Keratinocyte (primary cell): ENCODE results near the gene DIPK1B. TPM values are rescaled to one million over a fixed set of nuclear protein-coding genes. Genes with fewer than 3 reads are reported as not detected.

Experiments used
- DNase-seq: peaks from one replicate; pipeline ENCODE4 v3.0.0-alpha.2; 2011; ENCODE audit warnings: low read depth, missing footprints, low spot score
- FAIRE-seq: peaks from 2 replicates; lab custom pipeline; 2011; peaks lifted over from hg19 to GRCh38; lab: Jason Lieb, UNC
- H2AFZ ChIP-seq: 2 replicates; pipeline ENCODE4 v1.6.0; 2012; ENCODE audit warnings: low read length, control low read depth, inconsistent platforms; ENCODE audit not compliant: control insufficient read depth
- H3K27ac ChIP-seq: 2 replicates; pipeline ENCODE4 v1.5.1; 2011; ENCODE audit warnings: low read length; ENCODE audit not compliant: control insufficient read depth, insufficient read depth
- H3K27me3 ChIP-seq: 3 replicates; pipeline ENCODE4 v1.6.0; 2011; ENCODE audit warnings: low read length; ENCODE audit not compliant: control insufficient read depth, insufficient read depth; ENCODE audit errors: extremely low read depth
- H3K36me3 ChIP-seq, 2 experiments: 2 replicates in 1 of 2; 3 replicates in 1 of 2; pipeline ENCODE4 v1.5.1; 2011; ENCODE audit warnings: low read length in 2 of 2, mild to moderate bottlenecking in 1 of 2; ENCODE audit not compliant: control insufficient read depth in 2 of 2, insufficient read depth in 2 of 2; ENCODE audit errors: extremely low read depth in 1 of 2
- H3K4me1 ChIP-seq: 3 replicates; pipeline ENCODE4 v1.5.1; 2011; ENCODE audit warnings: low read length; ENCODE audit not compliant: control insufficient read depth, insufficient read depth; ENCODE audit errors: extremely low read depth
- H3K4me2 ChIP-seq: 3 replicates; pipeline ENCODE4 v1.6.0; 2011; ENCODE audit warnings: low read depth, low read length; ENCODE audit not compliant: control insufficient read depth, insufficient read depth; ENCODE audit errors: extremely low read depth
- H3K4me3 ChIP-seq, 3 experiments: fragments of 200-600 bp in 1 of 3; sonication (generic) in 1 of 3; 2 replicates in 2 of 3; 3 replicates in 1 of 3; pipeline ENCODE4 v1.5.1; 2011 to 2016; ENCODE audit warnings: low read length in 3 of 3, mild to moderate bottlenecking in 3 of 3, control low read depth in 2 of 3, inconsistent platforms in 1 of 3, low read depth in 1 of 3, mixed read lengths in 1 of 3, mixed run types in 1 of 3, moderate library complexity in 1 of 3; ENCODE audit not compliant: control insufficient read depth in 2 of 3, insufficient read depth in 2 of 3; ENCODE audit errors: extremely low read depth in 1 of 3
- H3K79me2 ChIP-seq: 2 replicates; pipeline ENCODE4 v1.6.0; 2012; ENCODE audit warnings: low read length; ENCODE audit not compliant: control insufficient read depth, insufficient read depth
- H3K9ac ChIP-seq: 3 replicates; pipeline ENCODE4 v1.6.0; 2011; ENCODE audit warnings: low read length; ENCODE audit not compliant: control insufficient read depth, insufficient read depth; ENCODE audit errors: extremely low read depth
- H3K9me1 ChIP-seq: 3 replicates; pipeline ENCODE4 v1.6.0; 2011; ENCODE audit warnings: low read length; ENCODE audit not compliant: control insufficient read depth, insufficient read depth; ENCODE audit errors: extremely low read depth
- H3K9me3 ChIP-seq: 2 replicates; pipeline ENCODE4 v1.5.1; 2012; ENCODE audit warnings: low read depth, low read length; ENCODE audit not compliant: control insufficient read depth
- H4K20me1 ChIP-seq: 3 replicates; pipeline ENCODE4 v1.6.0; 2011; ENCODE audit warnings: low read length; ENCODE audit not compliant: control insufficient read depth, insufficient read depth; ENCODE audit errors: extremely low read depth
- CTCF ChIP-seq, 3 experiments: IDR thresholded peaks in 1 of 3; conservative IDR thresholded peaks in 1 of 3; optimal IDR thresholded peaks in 1 of 3; 2 replicates in 2 of 3; 3 replicates in 1 of 3; pipeline versions ENCODE3 to v1.5.1; 2011; ENCODE audit warnings: low read length in 3 of 3, mild to moderate bottlenecking in 3 of 3, moderate library complexity in 2 of 3, control low read depth in 1 of 3, inconsistent platforms in 1 of 3; ENCODE audit not compliant: insufficient read depth in 2 of 3; ENCODE audit errors: extremely low read depth in 1 of 3
- EZH2 ChIP-seq: IDR thresholded peaks from one replicate; pipeline ENCODE4 v1.6.1; 2012; ENCODE audit warnings: inconsistent platforms, mild to moderate bottlenecking, low read length, moderate library complexity
- dilution Hi-C: fragments of 300-500 bp; cut with MboI; formaldehyde crosslinking; loops from one replicate; pipeline ENCODE4 v1.7.0; 2020; ENCODE audit warnings: low sequenced_read_pairs; ENCODE audit not compliant: extremely low pct_ligation_motif_present
- polyA plus RNA-seq, 5 experiments: library from polyadenylated mRNA; depleted of rRNA in 3 of 5; stranded (reverse) in 3 of 5; stranded (forward) in 1 of 5; unstranded in 1 of 5; fragments of >200 nt; gene quantifications; 1 replicate in 1 of 5; 2 replicates in 3 of 5; 3 replicates in 1 of 5; pipeline versions ENCODE4 v1.2.1 to v1.2.3, GENCODE V29; 2011 to 2012; ENCODE audit warnings: missing spikeins in 2 of 5, low read depth in 1 of 5, low replicate concordance in 1 of 5

Gene DIPK1B
- polyA plus RNA-seq, 1 donor (not counting 4 experiments of a cell fraction or from before 2014, with no cell fraction given), result not detected

- DNase-seq, result no peak
- no peaks in the 10 kb centered on the region for H3K36me3 ChIP-seq
- no peak for FAIRE-seq
- peaks cover 5% of the 10 kb centered on the region for H3K9me3 ChIP-seq
- H3K27ac ChIP-seq, result no peak overlapping the region
- H4K20me1 ChIP-seq, result no peaks in the 10 kb centered on the region
- TF ChIP-seq EZH2, result no peak
- no peak for TF ChIP-seq CTCF (optimal IDR thresholded peaks at IDR 0.05 in 1 of 3, IDR thresholded peaks at IDR 0.05 in 1 of 3, conservative IDR thresholded peaks at IDR 0.05 in 1 of 3; ENCODE audit: extremely low read depth in 1 of 3, insufficient read depth in 2 of 3, low read length in 3 of 3)
- H3K27me3 ChIP-seq, result peaks cover 19% of the 10 kb centered on the region
- H3K9me1 ChIP-seq, result no peaks in the 10 kb centered on the region
- dilution Hi-C loops, result no loop called here
- H3K4me2 ChIP-seq, result no peak overlapping the region
- H3K9ac ChIP-seq, result no peak overlapping the region
- H3K4me3 ChIP-seq, result no peak overlapping the region
- H3K4me1 ChIP-seq, result no peaks in the 10 kb centered on the region
- H2AFZ ChIP-seq, result no peak overlapping the region
- H3K79me2 ChIP-seq, result no peaks in the 10 kb centered on the region
Observed at GRCh38 chr9:136759001-136759400, 46.6 kb downstream of the DIPK1B start.

GRCh38 chr9:136759436-136760325 lies 47.3 kb downstream of the DIPK1B start:
- Histone ChIP-seq H3K36me3 (no peaks in the 10 kb centered on the region), H3K4me2 (no peak overlapping the region), H3K4me3 (no peak overlapping the region), H3K9me1 (no peaks in the 10 kb centered on the region), H3K79me2 (no peaks in the 10 kb centered on the region), H3K9me3 (peaks cover 5% of the 10 kb centered on the region), H3K27ac (no peak overlapping the region), H2AFZ (no peak overlapping the region), H3K27me3 (peaks cover 22% of the 10 kb centered on the region), H4K20me1 (no peaks in the 10 kb centered on the region), H3K4me1 (no peaks in the 10 kb centered on the region), H3K9ac (no peak overlapping the region)
- DNase-seq (no peak), FAIRE-seq (no peak)
- TF ChIP-seq CTCF (optimal IDR thresholded peaks at IDR 0.05 in 1 of 3, IDR thresholded peaks at IDR 0.05 in 1 of 3, conservative IDR thresholded peaks at IDR 0.05 in 1 of 3; ENCODE audit: extremely low read depth in 1 of 3, insufficient read depth in 2 of 3, low read length in 3 of 3) (no peak), EZH2 (no peak)
- dilution Hi-C loops, result no loop called here
